SU-DHL-6 (cell line): ENCODE measurements around the gene CHEK1.

Experiments used
- H2AFZ ChIP-seq: fragments of 200-600 bp; sonication (generic); 2 replicates; pipeline ENCODE4 v1.6.1; 2014; ENCODE audit warnings: low read depth, mild to moderate bottlenecking, moderate library complexity, mixed read lengths, antibody characterized with exemption, low read length; ENCODE audit not compliant: severe bottlenecking
- H3F3A ChIP-seq: fragments of 200-600 bp; shearing (Covaris generic); 2 replicates; pipeline ENCODE4 v1.6.0; 2016; ENCODE audit warnings: antibody characterized with exemption, mild to moderate bottlenecking; ENCODE audit not compliant: insufficient read depth
- H3K27ac ChIP-seq: fragments of 200-600 bp; sonication (generic); 2 replicates; pipeline ENCODE4 v1.5.1; 2016; ENCODE audit warnings: low read depth, mild to moderate bottlenecking, low read length, moderate library complexity, mixed read lengths
- H3K27me3 ChIP-seq: fragments of 200-600 bp; sonication (generic), shearing (Covaris generic); 2 replicates; pipeline ENCODE4 v1.6.0; 2014; ENCODE audit warnings: mild to moderate bottlenecking, low read length
- H3K36me3 ChIP-seq: fragments of 200-600 bp; sonication (generic); 2 replicates; pipeline ENCODE4 v1.6.1; 2014; ENCODE audit warnings: mild to moderate bottlenecking, low read length, mixed read lengths
- H3K4me2 ChIP-seq: fragments of 300-600, 200-600 bp; shearing (Covaris generic), sonication (generic); 2 replicates; pipeline ENCODE4 v1.6.0; 2014; ENCODE audit warnings: low read length, low read depth, mild to moderate bottlenecking; ENCODE audit not compliant: poor library complexity, severe bottlenecking
- H3K4me3 ChIP-seq: fragments of 200-600 bp; sonication (generic); 2 replicates; pipeline ENCODE4 v1.5.1; 2014; ENCODE audit warnings: antibody characterized with exemption, low read length, mild to moderate bottlenecking, mixed read lengths; ENCODE audit not compliant: insufficient read depth, poor library complexity, severe bottlenecking
- H3K79me2 ChIP-seq: fragments of 200-600 bp; sonication (generic); 2 replicates; pipeline ENCODE4 v1.6.1; 2014; ENCODE audit warnings: mild to moderate bottlenecking, low read length, moderate library complexity; ENCODE audit not compliant: insufficient read depth
- H3K9ac ChIP-seq: fragments of 200-600 bp; sonication (generic); 2 replicates; pipeline ENCODE4 v1.7.0; 2014; ENCODE audit warnings: mild to moderate bottlenecking, low read length
- H3K9me2 ChIP-seq: fragments of 200-600 bp; sonication (generic); replicated peaks from 2 replicates; pipeline ENCODE4 v1.6.1; 2014; ENCODE audit warnings: low read length; ENCODE audit not compliant: insufficient read depth
- H3K9me3 ChIP-seq: fragments of 200-600 bp; sonication (generic); 2 replicates; pipeline ENCODE4 v1.6.1; 2014; ENCODE audit warnings: low read length, mixed read lengths; ENCODE audit not compliant: insufficient read depth
- H4K20me1 ChIP-seq: fragments of 200-600 bp; sonication (generic); 2 replicates; pipeline ENCODE4 v1.6.1; 2014; ENCODE audit warnings: low read depth, mild to moderate bottlenecking, antibody characterized with exemption, low read length, moderate library complexity, mixed read lengths
- CTCF ChIP-seq: fragments of 200-600 bp; sonication (generic); IDR thresholded peaks from one replicate; pipeline ENCODE4 v1.5.1; 2017; ENCODE audit warnings: antibody characterized with exemption, mild to moderate bottlenecking, low read length, moderate library complexity; ENCODE audit not compliant: insufficient read depth, poor library complexity, severe bottlenecking
- EZH2phosphoT487 ChIP-seq: fragments of 200-600 bp; sonication (generic), shearing (Covaris generic); conservative IDR thresholded peaks from 2 replicates; pipeline ENCODE4 v1.6.1; 2018; ENCODE audit warnings: mild to moderate bottlenecking, antibody characterized with exemption, low read length, moderate library complexity, mixed read lengths

Gene CHEK1

DNA sequence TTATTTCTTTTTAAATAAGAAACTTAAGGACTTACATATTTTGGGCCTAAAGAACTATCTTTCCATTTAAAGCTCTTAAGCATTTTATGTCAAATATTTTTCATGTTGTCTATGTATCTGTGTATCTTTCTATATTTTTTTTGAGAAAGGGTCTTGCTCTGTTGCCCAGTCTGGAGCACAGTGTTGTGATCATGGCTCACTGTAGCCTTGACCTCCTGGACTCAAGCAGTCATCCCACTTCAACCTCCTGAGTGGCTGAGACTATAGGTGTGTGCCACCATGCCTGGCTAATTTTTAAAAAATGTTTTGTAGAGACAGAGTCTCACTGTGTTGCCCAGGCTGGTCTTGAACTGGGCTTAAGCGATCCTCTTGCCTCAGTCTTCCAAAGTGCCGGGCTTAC is 24.3 kb upstream of the CHEK1 start:
- Histone ChIP-seq H3K4me2 (no peak overlapping the region), H3K9me3 (no peaks in the 10 kb centered on the region), H3K27me3 (no peaks in the 10 kb centered on the region), H3K9me2 (no peaks in the 10 kb centered on the region), H3K79me2 (peaks cover 3% of the 10 kb centered on the region; the same call in 1 of the 2 replicates), H3K9ac (no peak overlapping the region), H4K20me1 (no peaks in the 10 kb centered on the region), H2AFZ (no peak overlapping the region), H3K4me3 (no peak overlapping the region), H3F3A (no peaks in the 10 kb centered on the region), H3K27ac (no peak overlapping the region), H3K36me3 (no peaks in the 10 kb centered on the region)
- no peak for TF ChIP-seq EZH2phosphoT487
- no peak for TF ChIP-seq CTCF

DNA sequence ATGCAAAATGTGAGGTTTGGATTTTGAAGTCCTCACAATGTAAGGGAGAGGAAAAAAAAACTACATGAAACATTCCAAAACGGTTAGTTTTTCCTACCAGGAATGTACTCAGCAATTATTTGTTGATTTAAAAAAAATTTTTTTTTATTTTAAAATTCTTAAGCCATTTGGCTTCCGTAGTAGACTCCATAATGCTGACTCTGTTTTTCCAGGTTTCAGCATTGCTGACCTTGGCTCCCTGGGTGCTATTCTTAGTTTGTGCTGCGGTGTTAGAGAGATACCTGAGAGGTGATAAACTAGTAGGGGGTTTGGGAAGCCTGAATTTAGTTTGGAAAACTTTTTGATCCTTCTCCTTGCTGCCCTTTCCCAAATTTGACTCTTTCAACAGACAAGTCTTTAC is 21.8 kb upstream of the CHEK1 start:
- Histone ChIP-seq H3K9ac (no peak overlapping the region), H3K9me3 (no peaks in the 10 kb centered on the region), H3K4me2 (no peak overlapping the region), H3K27me3 (no peaks in the 10 kb centered on the region), H3F3A (no peaks in the 10 kb centered on the region), H3K36me3 (no peaks in the 10 kb centered on the region), H4K20me1 (no peaks in the 10 kb centered on the region), H2AFZ (no peak overlapping the region), H3K27ac (no peak overlapping the region), H3K9me2 (no peaks in the 10 kb centered on the region), H3K79me2 (no peaks in the 10 kb centered on the region), H3K4me3 (no peak overlapping the region)
- TF ChIP-seq EZH2phosphoT487 = no peak
- no peak for TF ChIP-seq CTCF

DNA sequence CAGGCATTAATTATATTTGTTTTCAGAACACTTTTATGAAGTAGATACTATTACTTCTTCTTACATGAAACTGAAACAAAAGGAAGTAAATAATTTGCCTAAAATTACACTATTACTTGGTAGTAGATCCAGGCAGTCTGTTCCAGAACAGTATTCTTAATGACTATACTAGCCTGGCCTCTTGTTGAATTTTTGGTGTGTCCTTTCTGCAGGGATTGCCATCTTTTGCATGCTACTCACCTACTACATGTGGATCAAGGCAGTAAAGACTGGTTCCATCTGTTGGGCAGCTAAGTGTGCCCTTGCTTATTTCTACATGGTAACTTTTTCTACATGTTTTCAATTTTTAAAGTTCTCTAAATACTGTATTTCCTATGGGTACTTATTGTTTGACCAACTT is 19.5 kb upstream of the CHEK1 start:
- Histone ChIP-seq H3K27me3 (no peaks in the 10 kb centered on the region), H4K20me1 (no peaks in the 10 kb centered on the region), H3K4me2 (no peak overlapping the region), H3K79me2 (no peaks in the 10 kb centered on the region), H3K9ac (no peak overlapping the region), H3F3A (no peaks in the 10 kb centered on the region), H3K9me2 (no peaks in the 10 kb centered on the region), H3K27ac (no peak overlapping the region), H3K36me3 (no peaks in the 10 kb centered on the region), H2AFZ (no peak overlapping the region), H3K9me3 (no peaks in the 10 kb centered on the region), H3K4me3 (no peak overlapping the region)
- no peak for TF ChIP-seq EZH2phosphoT487
- TF ChIP-seq CTCF = no peak

DNA sequence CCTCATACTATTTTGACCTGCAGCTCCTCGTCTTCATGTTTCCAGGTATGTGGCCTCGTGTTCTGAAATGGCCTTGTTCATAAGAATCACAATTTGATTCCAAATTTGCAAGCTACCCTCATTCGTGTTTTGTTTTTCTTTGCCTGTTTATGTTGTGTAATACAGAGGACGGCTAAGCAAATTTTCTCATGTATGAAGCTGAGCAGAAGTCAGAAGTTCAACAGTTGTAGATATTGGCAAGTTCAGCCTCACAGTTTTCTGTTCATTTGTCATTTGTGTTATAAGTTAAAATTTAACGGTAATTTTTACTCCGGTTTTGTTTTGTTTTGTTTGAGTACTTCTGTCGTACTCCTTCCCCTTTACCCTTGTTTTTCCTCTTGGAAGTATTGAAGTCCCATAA is 15.4 kb upstream of the CHEK1 start:
- Histone ChIP-seq H3K9me2 (no peaks in the 10 kb centered on the region), H3K36me3 (peaks cover 13% of the 10 kb centered on the region; the same call in 1 of the 2 replicates), H3K27me3 (no peaks in the 10 kb centered on the region), H3K9ac (no peak overlapping the region), H3K79me2 (no peaks in the 10 kb centered on the region), H3K9me3 (no peaks in the 10 kb centered on the region), H4K20me1 (no peaks in the 10 kb centered on the region), H2AFZ (no peak overlapping the region), H3K4me3 (no peak overlapping the region), H3F3A (no peaks in the 10 kb centered on the region), H3K4me2 (no peak overlapping the region), H3K27ac (no peak overlapping the region)
- TF ChIP-seq EZH2phosphoT487 (no peak), CTCF (no peak)
